GM13977 (cell line): ENCODE results near the gene E2F1.
A peak's percentile ranks its signal among the peaks of the same experiment; 100 is the strongest.

Experiments
- DNase-seq: peaks from one replicate; pipeline ENCODE4 v3.0.0; 2012; ENCODE audit warnings: low spot score
- CTCF ChIP-seq: IDR thresholded peaks from 2 replicates; pipeline ENCODE4 v1.5.1; 2012; ENCODE audit warnings: mild to moderate bottlenecking, control low read depth; ENCODE audit not compliant: insufficient read depth; ENCODE audit errors: extremely low read depth, missing control alignments
- in situ Hi-C: fragments of 300-500 bp; cut with MboI; formaldehyde crosslinking; loops from one replicate; pipeline ENCODE4 v1.12.0; 2022; ENCODE audit warnings: low sequenced_read_pairs, low pct_unique_long_range_greater_than_20kb, mixed read lengths, inconsistent platforms; ENCODE audit not compliant: unreplicated experiment

The E2F1 gene

GRCh38 chr20:33686100-33686983 lies at the start of gene E2F1:
E2F1 (minus strand) TSS chr20:33686385; CDS start chr20:33686264, 121 bp downstream.
- in situ Hi-C loops = no loop called here
- peak; percentile 99 for DNase-seq
- TF ChIP-seq CTCF = peak; percentile 23

- in situ Hi-C loops = no loop called here
- no peak for TF ChIP-seq CTCF
- no peak for DNase-seq
Measured at GRCh38 chr20:33733654-33734576, 47.7 kb upstream of the E2F1 start.

- TF ChIP-seq CTCF = peak; percentile 25
- DNase-seq = peak; percentile 85
- in situ Hi-C loops = no loop called here
Measured at GRCh38 chr20:33732166-33732970, 46.2 kb upstream of the E2F1 start.

GRCh38 chr20:33731693-33732165 lies 45.5 kb upstream of the E2F1 start, which contains the start of gene ZNF341:
ZNF341 (plus strand) TSS chr20:33731996; CDS start chr20:33732022, 26 bp downstream.
- in situ Hi-C loops = no loop called here
- peak; percentile 89 for DNase-seq
- peak; percentile 91 for TF ChIP-seq CTCF

GRCh38 chr20:33730946-33731692 lies 44.9 kb upstream of the E2F1 start:
- DNase-seq = no peak
- no peak for TF ChIP-seq CTCF
- in situ Hi-C loops = no loop called here
